HepG2 (cell line): ENCODE measurements around the gene TBXAS1. TPM values are rescaled to one million over a fixed set of nuclear protein-coding genes. Genes with fewer than 3 reads are reported as not detected.
A peak's percentile ranks its signal among the peaks of the same experiment; 100 is the strongest.

Experiments used
- ATAC-seq: fragments of 200-7000 bp; cut with Tn5 transposase; 3 replicates; pipeline ENCODE4 v1.9.1; 2020; ENCODE audit warnings: mild to moderate bottlenecking, moderate library complexity
- BruUV-seq: library from RNA; stranded (reverse); fragments of 400-500 nt; replicated peaks from 2 replicates; lab custom pipeline; 2021; lab: Mats Ljungman, UMichigan
- CTCF ChIA-PET: fragments of 300-600 bp; formaldehyde crosslinking; extraction: SDS; loops from one replicate; lab custom pipeline; 2021; ENCODE audit warnings: low total read pairs, inconsistent platforms, low intra/inter-chr PET ratio; lab: Yijun Ruan, JAX
- POLR2A ChIA-PET: fragments of 350-600 bp; sonication (Branson Sonifier 250); formaldehyde crosslinking; loops from one replicate; lab custom pipeline; 2020; ENCODE audit warnings: antibody characterized with exemption, inconsistent platforms; lab: Yijun Ruan, JAX
- DNase-seq: peaks from one replicate; pipeline ENCODE4 v3.0.0-alpha.2; 2015; ENCODE audit warnings: low spot score
- FAIRE-seq: peaks from 3 replicates; lab custom pipeline; 2011; peaks lifted over from hg19 to GRCh38; lab: Jason Lieb, UNC
- H2AFZ ChIP-seq: one replicate; pipeline ENCODE4 v1.6.1; 2011; ENCODE audit warnings: low read length, inconsistent platforms
- H3K27ac ChIP-seq: fragments of 300-600 bp; 3 replicates; pipeline ENCODE4 v1.8.0; 2011; ENCODE audit warnings: mixed run types, mild to moderate bottlenecking, mixed read lengths, low read length, inconsistent platforms; ENCODE audit not compliant: insufficient read depth; ENCODE audit errors: extremely low read length
- H3K27me3 ChIP-seq, 2 experiments: fragments of 200-600 bp in 1 of 2; 2 replicates in 1 of 2; 3 replicates in 1 of 2; pipeline versions ENCODE4 v1.6.0 to v1.8.0; 2011; ENCODE audit warnings: low read length in 2 of 2, mild to moderate bottlenecking in 2 of 2, moderate library complexity in 2 of 2, inconsistent platforms in 1 of 2; ENCODE audit not compliant: insufficient read depth in 2 of 2, control insufficient read depth in 1 of 2
- H3K36me3 ChIP-seq, 2 experiments: fragments of 200-600 bp in 1 of 2; replicated peaks in 1 of 2; 2 replicates in 1 of 2; 3 replicates in 1 of 2; pipeline versions ENCODE4 v1.5.1 to v1.8.0; 2011; ENCODE audit warnings: low read length in 2 of 2, inconsistent platforms in 1 of 2; ENCODE audit not compliant: insufficient read depth in 2 of 2, control insufficient read depth in 1 of 2
- H3K4me1 ChIP-seq: 2 replicates; pipeline ENCODE4 v1.5.1; 2012; ENCODE audit warnings: low read length, inconsistent platforms; ENCODE audit not compliant: insufficient read depth
- H3K4me2 ChIP-seq: 2 replicates; pipeline ENCODE4 v1.6.0; 2011; ENCODE audit warnings: low read depth, low read length, inconsistent platforms
- H3K4me3 ChIP-seq, 3 experiments: fragments of 200-600 bp in 1 of 3; sonication (generic), shearing (Covaris generic) in 1 of 3; replicated peaks in 1 of 3; 2 replicates each; pipeline ENCODE4 v1.5.1; 2011 to 2016; ENCODE audit warnings: low read length in 3 of 3, inconsistent platforms in 2 of 3, low read depth in 2 of 3, mild to moderate bottlenecking in 2 of 3, control low read depth in 1 of 3, mixed read lengths in 1 of 3; ENCODE audit not compliant: insufficient read depth in 1 of 3
- H3K79me2 ChIP-seq: one replicate; pipeline ENCODE4 v1.6.1; 2011; ENCODE audit warnings: low read length, inconsistent platforms; ENCODE audit not compliant: insufficient read depth
- H3K9ac ChIP-seq: 2 replicates; pipeline ENCODE4 v1.6.0; 2011; ENCODE audit warnings: mild to moderate bottlenecking, low read depth, low read length, inconsistent platforms; ENCODE audit not compliant: insufficient read depth
- H3K9me3 ChIP-seq: 2 replicates; pipeline ENCODE4 v1.5.1; 2012; ENCODE audit warnings: mild to moderate bottlenecking, low read length
- H4K20me1 ChIP-seq: 2 replicates; pipeline ENCODE4 v1.6.0; 2011; ENCODE audit warnings: inconsistent platforms, mild to moderate bottlenecking, low read length, moderate library complexity; ENCODE audit not compliant: insufficient read depth
- EHMT2 ChIP-seq: fragments of 200-600 bp; sonication (generic); IDR thresholded peaks from 2 replicates; pipeline ENCODE4 v1.7.0; 2017; ENCODE audit warnings: antibody characterized with exemption, low read depth, low read length, borderline replicate concordance
- JUND ChIP-seq: sonication (generic); formaldehyde crosslinking; IDR thresholded peaks from 2 replicates; pipeline ENCODE4 v1.8.0; 2022; ENCODE audit warnings: mild to moderate bottlenecking, missing genetic modification reagents
- SMAD3 ChIP-seq: sonication (generic); formaldehyde crosslinking; IDR thresholded peaks from 2 replicates; pipeline ENCODE4 v1.4.0; 2020; ENCODE audit warnings: missing genetic modification reagents
- STAG1 ChIP-seq: sonication (generic); formaldehyde crosslinking; IDR thresholded peaks from 2 replicates; pipeline ENCODE4 v1.4.0; 2020; ENCODE audit warnings: missing genetic modification reagents
- WIZ ChIP-seq: sonication (generic); formaldehyde crosslinking; IDR thresholded peaks from 2 replicates; pipeline ENCODE4 v1.5.1; 2020; ENCODE audit warnings: mild to moderate bottlenecking, missing genetic modification reagents
- ZNF343 ChIP-seq: sonication (generic); formaldehyde crosslinking; IDR thresholded peaks from 2 replicates; pipeline ENCODE4 v1.4.0; 2020; ENCODE audit warnings: mild to moderate bottlenecking, missing genetic modification reagents
- ZNF564 ChIP-seq: sonication (generic); formaldehyde crosslinking; IDR thresholded peaks from 2 replicates; pipeline ENCODE4 v1.8.1; 2023; ENCODE audit warnings: mild to moderate bottlenecking, missing genetic modification reagents
- ZNF7 ChIP-seq: IDR thresholded peaks from 2 replicates; pipeline ENCODE4 v1.6.1; 2016; ENCODE audit warnings: missing biosample characterization, missing genetic modification reagents
- ZNF879 ChIP-seq: sonication (generic); formaldehyde crosslinking; IDR thresholded peaks from 2 replicates; pipeline ENCODE4 v1.8.1; 2023; ENCODE audit warnings: missing genetic modification reagents
- whole genome bisulfite sequencing: methylation state at CpG from one replicate; pipeline ENCODE4 v1.1.6; 2017; ENCODE audit warnings: low lambda C conversion rate; 5-methylcytosine and 5-hydroxymethylcytosine counted together
- in situ Hi-C: cut with HindIII; loops from 2 replicates; pipeline ENCODE4 v1.10.0; 2017; ENCODE audit warnings: low pct_unique_long_range_greater_than_20kb; ENCODE audit not compliant: extremely low pct_ligation_motif_present
- intact Hi-C: fragments of 100-400 bp; cut with micrococcal nuclease; formaldehyde crosslinking; loops from one replicate; pipeline ENCODE4 v1.10.0; 2022; ENCODE audit not compliant: unreplicated experiment
- polyA plus RNA-seq, 8 experiments: library from polyadenylated mRNA; depleted of rRNA in 3 of 8; stranded (reverse) in 7 of 8; unstranded in 1 of 8; fragments of >200 nt; fragmentation: Illumina TruSeq in 4 of 8; extraction: Trizol in 4 of 8; gene quantifications; 2 replicates each; pipeline versions ENCODE4 v1.2.1 to v1.2.3, GENCODE V29; 2011 to 2016; ENCODE audit warnings: low read depth in 4 of 8, missing spikeins in 1 of 8, mixed read lengths in 1 of 8; ENCODE audit not compliant: insufficient read depth in 1 of 8
- total RNA-seq, 5 experiments: library from RNA; depleted of rRNA; stranded (reverse); fragments of >200 nt; fragmentation: Illumina TruSeq; extraction: Trizol; gene quantifications; 2 replicates each; pipeline ENCODE4 v1.2.3, GENCODE V29; 2016; ENCODE audit warnings: low read depth in 1 of 5
- TF ChIP-seq, protein P1 (sequence below): sonication (generic); formaldehyde crosslinking; IDR thresholded peaks from 2 replicates; pipeline ENCODE4 v1.5.0; 2020; ENCODE audit warnings: mild to moderate bottlenecking, missing genetic modification reagents, moderate library complexity

The TBXAS1 gene
- total and polyA plus RNA-seq, 2 of the 13 experiments (the other 11 are each of a cell fraction or from before 2014, with no cell fraction given), result 4.0 to 4.9 TPM

GRCh38 chr7:139889186-139889871 is 60.3 kb downstream of the TBXAS1 start:
- Histone ChIP-seq H3K4me1 (no peaks in the 10 kb centered on the region), H4K20me1 (no peaks in the 10 kb centered on the region), H3K27me3 (peaks cover 1 to 5% of the 10 kb centered on the region in 2 experiments; a peak in 1 of 5 replicates), H2AFZ (no peak overlapping the region), H3K27ac (no peak overlapping the region), H3K9me3 (no peaks in the 10 kb centered on the region), H3K4me2 (no peak overlapping the region), H3K9ac (no peak overlapping the region), H3K79me2 (no peaks in the 10 kb centered on the region), H3K36me3 (no peaks in the 10 kb centered on the region), H3K4me3 (no peak overlapping the region)
- CTCF ChIA-PET, result interaction anchor here (0.7 kb wide), 1 partner anchor 114 kb away, joined by 3 read pairs; no protein-coding TSS in a partner anchor
- peak; percentile 55; the same call in 2 of the 3 replicates for ATAC-seq
- BruUV-seq, result no TSS peak
- in situ Hi-C loops (no loop called here), intact Hi-C loops (no loop called here)
- WGBS, result 55% methylated on average over 5 of the region's 5 CpGs
- TF ChIP-seq SMAD3 (CRISPR knock-in tag), result no peak
- TF ChIP-seq ZNF343, result no peak
- TF ChIP-seq, protein P1, sequence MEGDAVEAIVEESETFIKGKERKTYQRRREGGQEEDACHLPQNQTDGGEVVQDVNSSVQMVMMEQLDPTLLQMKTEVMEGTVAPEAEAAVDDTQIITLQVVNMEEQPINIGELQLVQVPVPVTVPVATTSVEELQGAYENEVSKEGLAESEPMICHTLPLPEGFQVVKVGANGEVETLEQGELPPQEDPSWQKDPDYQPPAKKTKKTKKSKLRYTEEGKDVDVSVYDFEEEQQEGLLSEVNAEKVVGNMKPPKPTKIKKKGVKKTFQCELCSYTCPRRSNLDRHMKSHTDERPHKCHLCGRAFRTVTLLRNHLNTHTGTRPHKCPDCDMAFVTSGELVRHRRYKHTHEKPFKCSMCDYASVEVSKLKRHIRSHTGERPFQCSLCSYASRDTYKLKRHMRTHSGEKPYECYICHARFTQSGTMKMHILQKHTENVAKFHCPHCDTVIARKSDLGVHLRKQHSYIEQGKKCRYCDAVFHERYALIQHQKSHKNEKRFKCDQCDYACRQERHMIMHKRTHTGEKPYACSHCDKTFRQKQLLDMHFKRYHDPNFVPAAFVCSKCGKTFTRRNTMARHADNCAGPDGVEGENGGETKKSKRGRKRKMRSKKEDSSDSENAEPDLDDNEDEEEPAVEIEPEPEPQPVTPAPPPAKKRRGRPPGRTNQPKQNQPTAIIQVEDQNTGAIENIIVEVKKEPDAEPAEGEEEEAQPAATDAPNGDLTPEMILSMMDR (CRISPR knock-in tag), result peak; percentile 21; the same call in 1 of the 2 replicates
- TF ChIP-seq ZNF564 (CRISPR knock-in tag), result peak; percentile 97
- peak; percentile 55 for TF ChIP-seq STAG1 (CRISPR knock-in tag)
- DNase-seq, result peak; percentile 10
- POLR2A ChIA-PET, result no interaction called here
- no peak for FAIRE-seq

GRCh38 chr7:139893461-139893860 is 64.4 kb downstream of the TBXAS1 start:
- no peak overlapping the region for H3K4me2 ChIP-seq
- TF ChIP-seq ZNF7 (CRISPR knock-in tag) (no peak), JUND (no peak), ZNF879 (CRISPR knock-in tag) (no peak), WIZ (CRISPR knock-in tag) (no peak), EHMT2 (no peak)
- TF ChIP-seq, all 625 proteins: peak for 0
- H2AFZ ChIP-seq, result no peak overlapping the region
- no peaks in the 10 kb centered on the region for H3K36me3 ChIP-seq
- peaks cover 1 to 11% of the 10 kb centered on the region in 2 experiments; a peak in 1 of 5 replicates for H3K27me3 ChIP-seq
- in situ Hi-C loops, result no loop called here
- CTCF ChIA-PET, result no interaction called here
- ATAC-seq (no peak), DNase-seq (no peak), FAIRE-seq (no peak)
- no TSS peak for BruUV-seq
- POLR2A ChIA-PET, result no interaction called here
- WGBS, result 15% methylated on average over 1 of the region's 1 CpG
- H3K9me3 ChIP-seq, result no peaks in the 10 kb centered on the region
- H3K9ac ChIP-seq, result no peak overlapping the region
- H3K27ac ChIP-seq, result no peak overlapping the region
- intact Hi-C loops, result no loop called here
- H3K79me2 ChIP-seq, result no peaks in the 10 kb centered on the region
- H4K20me1 ChIP-seq, result no peaks in the 10 kb centered on the region
- H3K4me1 ChIP-seq, result no peaks in the 10 kb centered on the region
- no peak overlapping the region for H3K4me3 ChIP-seq
